OCI-LY3 (cell line): ENCODE results near the gene BRAP.

Experiments
- CTCF ChIP-seq: fragments of 200-600, 300-600 bp; sonication (generic); IDR thresholded peaks from 2 replicates; pipeline ENCODE4 v1.5.1; 2014; ENCODE audit warnings: antibody characterized with exemption, low read length, low read depth
- EZH2phosphoT487 ChIP-seq: fragments of 200-600 bp; shearing (Covaris generic); IDR thresholded peaks from 2 replicates; pipeline ENCODE4 v1.6.1; 2018; ENCODE audit warnings: antibody characterized with exemption, mixed run types, low read depth

DNA sequence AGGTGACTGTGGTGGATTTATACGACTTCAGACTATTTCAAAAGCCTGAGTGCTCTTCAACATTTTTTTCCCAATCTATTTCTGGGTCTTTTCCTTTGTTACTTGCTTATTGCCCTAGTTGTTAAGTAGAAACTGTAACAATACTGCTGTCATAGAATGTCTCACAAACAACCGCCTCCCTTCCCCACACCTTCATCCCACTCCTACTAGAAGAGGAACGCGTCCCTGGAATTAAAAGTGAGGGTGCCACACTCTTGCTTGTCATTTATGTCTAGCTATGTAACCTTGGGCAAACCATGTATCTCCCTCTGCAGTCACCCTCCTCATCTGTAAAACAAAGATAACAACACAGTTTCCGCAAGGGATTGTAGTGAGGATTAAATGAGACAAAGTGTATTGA lies 8.6 kb downstream of the BRAP start:
- no peak for TF ChIP-seq CTCF
- TF ChIP-seq EZH2phosphoT487, result no peak
